Caki2 (cell line): ENCODE data around the gene SEC31B. TPM values are rescaled to one million over a fixed set of nuclear protein-coding genes. Genes with fewer than 3 reads are reported as not detected.

Experiments
- DNase-seq: peaks from one replicate; pipeline ENCODE4 v3.0.0-alpha.2; 2015; ENCODE audit warnings: low read depth
- in situ Hi-C: cut with HindIII; loops from 2 replicates; pipeline ENCODE4 v1.10.0; 2016; ENCODE audit warnings: low sequenced_read_pairs, low pct_unique_long_range_greater_than_20kb, mixed read lengths
- total RNA-seq: library from RNA; depleted of rRNA; stranded (reverse); fragments of >200 nt; shearing (Covaris generic); gene quantifications from 2 replicates; pipeline ENCODE4 v1.2.3, GENCODE V29; 2014; ENCODE audit warnings: low replicate concordance

SEC31B gene
- total RNA-seq, 1 experiment from 2014 or later = 0.71 TPM

GRCh38 chr10:100535338-100535714 lies 15.7 kb upstream of the SEC31B start:
- DNase-seq = no peak
- in situ Hi-C loops = no loop called here

GRCh38 chr10:100534726-100535125 lies 15.1 kb upstream of the SEC31B start:
- in situ Hi-C loops = no loop called here
- DNase-seq = no peak

GRCh38 chr10:100531761-100532160 lies 12.1 kb upstream of the SEC31B start:
- in situ Hi-C loops = no loop called here
- DNase-seq = no peak

- in situ Hi-C loops = no loop called here
- peak; percentile 71 for DNase-seq
These were observed 10.0 kb upstream of the SEC31B start, which contains the start of gene NDUFB8 for GRCh38 chr10:100529475-100530298. Gene NDUFB8 (minus strand): TSS chr10:100529871. CDS start chr10:100529851, 20 bp downstream.

- in situ Hi-C loops = no loop called here
- DNase-seq = no peak
These were observed 9.3 kb upstream of the SEC31B start for GRCh38 chr10:100528921-100529474.

GRCh38 chr10:100528123-100528886 lies 8.6 kb upstream of the SEC31B start:
- DNase-seq = no peak
- in situ Hi-C loops = no loop called here

- DNase-seq = no peak
- in situ Hi-C loops = no loop called here
These were observed 5.0 kb upstream of the SEC31B start for GRCh38 chr10:100524638-100525037.

GRCh38 chr10:100524206-100524605 lies 4.5 kb upstream of the SEC31B start:
- no peak for DNase-seq
- in situ Hi-C loops = no loop called here

GRCh38 chr10:100522945-100523344 lies 3.3 kb upstream of the SEC31B start:
- in situ Hi-C loops = no loop called here
- DNase-seq = no peak

GRCh38 chr10:100522107-100522801 lies 2.6 kb upstream of the SEC31B start:
- in situ Hi-C loops = no loop called here
- no peak for DNase-seq

- in situ Hi-C loops = no loop called here
These were observed 1.1 kb upstream of the SEC31B start for GRCh38 chr10:100520811-100521210.

GRCh38 chr10:100518761-100519241 lies 860 bp downstream of the SEC31B start:
- DNase-seq = peak; percentile 48
- in situ Hi-C loops = no loop called here

More at GRCh38 chr10:100520811-100521210, 1.1 kb upstream of the SEC31B start:
- no peak for DNase-seq

GRCh38 chr10:100516847-100517246 lies 2.8 kb downstream of the SEC31B start:
- no peak for DNase-seq
- in situ Hi-C loops = no loop called here

GRCh38 chr10:100515612-100516011 lies 4.0 kb downstream of the SEC31B start:
- DNase-seq = no peak
- in situ Hi-C loops = no loop called here

GRCh38 chr10:100510533-100511308 lies 8.9 kb downstream of the SEC31B start:
- DNase-seq = no peak
- in situ Hi-C loops = no loop called here

GRCh38 chr10:100509241-100509840 lies 10.3 kb downstream of the SEC31B start:
- in situ Hi-C loops = no loop called here
- DNase-seq = no peak

- peak; percentile 30 for DNase-seq
- in situ Hi-C loops = no loop called here
These were observed 10.9 kb downstream of the SEC31B start for GRCh38 chr10:100508691-100509150.
